BE2C (cell line): ENCODE results near the gene CCR6.

Experiments used
- DNase-seq: peaks from one replicate; pipeline ENCODE4 v3.0.0-alpha.2; 2020
- H3K27me3 ChIP-seq: fragments of 250-450 bp; sonication (Bioruptor Pico); 2 replicates; pipeline ENCODE4 v1.5.1; 2020; ENCODE audit warnings: mild to moderate bottlenecking
- H3K36me3 ChIP-seq: fragments of 250-450 bp; sonication (Bioruptor Pico); 2 replicates; pipeline ENCODE4 v1.5.1; 2020; ENCODE audit warnings: mild to moderate bottlenecking
- H3K4me1 ChIP-seq: fragments of 250-450 bp; sonication (Bioruptor Pico); 2 replicates; pipeline ENCODE4 v1.5.1; 2020
- H3K4me3 ChIP-seq: 2 replicates; pipeline ENCODE4 v1.5.1; 2011; ENCODE audit warnings: low read depth, low read length
- H3K9me3 ChIP-seq: fragments of 250-450 bp; sonication (Bioruptor Pico); 2 replicates; pipeline ENCODE4 v1.5.1; 2020
- TF ChIP-seq, protein P1 (sequence below): IDR thresholded peaks from 2 replicates; pipeline ENCODE4 v1.5.1; 2012; ENCODE audit warnings: mild to moderate bottlenecking, low read depth, low read length

Gene CCR6

DNA sequence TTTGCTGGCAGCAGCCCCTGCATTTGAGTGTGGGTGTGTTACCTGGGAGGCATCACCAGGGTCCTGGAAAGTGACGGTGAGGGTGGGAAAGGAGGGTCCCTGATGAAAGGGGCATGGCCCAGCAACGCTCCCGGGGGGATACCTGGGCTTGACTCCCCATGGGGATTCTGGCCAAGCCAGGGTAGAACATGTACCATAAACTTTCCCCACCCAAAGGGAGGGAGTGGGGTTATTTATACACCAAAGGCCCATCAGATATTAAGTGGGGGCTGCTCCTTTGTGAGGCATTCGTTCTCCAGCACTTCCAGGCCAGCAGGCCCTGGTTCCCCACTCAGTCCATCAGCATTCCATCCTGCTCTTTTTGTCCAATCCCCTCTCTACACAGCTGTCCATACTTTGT, 20.6 kb upstream of the CCR6 start:
- Histone ChIP-seq H3K27me3 (no peaks in the 10 kb centered on the region), H3K4me3 (no peak overlapping the region), H3K4me1 (no peaks in the 10 kb centered on the region), H3K9me3 (no peaks in the 10 kb centered on the region), H3K36me3 (no peaks in the 10 kb centered on the region)
- DNase-seq, result no peak
- TF ChIP-seq, protein P1, sequence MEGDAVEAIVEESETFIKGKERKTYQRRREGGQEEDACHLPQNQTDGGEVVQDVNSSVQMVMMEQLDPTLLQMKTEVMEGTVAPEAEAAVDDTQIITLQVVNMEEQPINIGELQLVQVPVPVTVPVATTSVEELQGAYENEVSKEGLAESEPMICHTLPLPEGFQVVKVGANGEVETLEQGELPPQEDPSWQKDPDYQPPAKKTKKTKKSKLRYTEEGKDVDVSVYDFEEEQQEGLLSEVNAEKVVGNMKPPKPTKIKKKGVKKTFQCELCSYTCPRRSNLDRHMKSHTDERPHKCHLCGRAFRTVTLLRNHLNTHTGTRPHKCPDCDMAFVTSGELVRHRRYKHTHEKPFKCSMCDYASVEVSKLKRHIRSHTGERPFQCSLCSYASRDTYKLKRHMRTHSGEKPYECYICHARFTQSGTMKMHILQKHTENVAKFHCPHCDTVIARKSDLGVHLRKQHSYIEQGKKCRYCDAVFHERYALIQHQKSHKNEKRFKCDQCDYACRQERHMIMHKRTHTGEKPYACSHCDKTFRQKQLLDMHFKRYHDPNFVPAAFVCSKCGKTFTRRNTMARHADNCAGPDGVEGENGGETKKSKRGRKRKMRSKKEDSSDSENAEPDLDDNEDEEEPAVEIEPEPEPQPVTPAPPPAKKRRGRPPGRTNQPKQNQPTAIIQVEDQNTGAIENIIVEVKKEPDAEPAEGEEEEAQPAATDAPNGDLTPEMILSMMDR, result no peak

- no peak for DNase-seq
- Histone ChIP-seq H3K27me3 (no peaks in the 10 kb centered on the region), H3K36me3 (no peaks in the 10 kb centered on the region), H3K4me1 (no peaks in the 10 kb centered on the region), H3K4me3 (no peak overlapping the region), H3K9me3 (no peaks in the 10 kb centered on the region)
- TF ChIP-seq, protein P1, result no peak
These were observed 19.6 kb upstream of the CCR6 start for GRCh38 chr6:167103041-167103891.

DNA sequence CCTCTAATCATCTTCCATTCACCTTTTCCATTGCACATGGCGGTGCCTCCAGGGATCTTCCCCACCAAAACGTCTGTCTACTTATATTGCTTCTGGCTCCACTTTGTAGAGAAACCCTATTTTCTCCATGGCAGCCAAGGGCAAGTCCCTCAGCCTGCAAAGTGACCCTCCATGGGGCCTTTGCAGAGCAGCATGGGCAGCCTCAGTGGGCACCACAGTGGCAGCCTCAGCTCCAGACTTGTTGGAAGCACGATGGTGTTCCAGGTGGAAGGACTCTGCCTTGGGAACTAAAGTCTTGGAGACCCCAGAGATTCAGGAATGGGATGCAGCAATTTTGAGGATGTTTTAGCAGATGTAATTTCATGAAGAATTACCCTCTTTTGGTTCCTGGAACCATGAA, 18.5 kb upstream of the CCR6 start:
- DNase-seq, result no peak
- no peaks in the 10 kb centered on the region for H3K27me3 ChIP-seq
- TF ChIP-seq, protein P1, result no peak
- H3K9me3 ChIP-seq, result no peaks in the 10 kb centered on the region
- no peak overlapping the region for H3K4me3 ChIP-seq
- H3K36me3 ChIP-seq, result no peaks in the 10 kb centered on the region
- no peaks in the 10 kb centered on the region for H3K4me1 ChIP-seq

DNA sequence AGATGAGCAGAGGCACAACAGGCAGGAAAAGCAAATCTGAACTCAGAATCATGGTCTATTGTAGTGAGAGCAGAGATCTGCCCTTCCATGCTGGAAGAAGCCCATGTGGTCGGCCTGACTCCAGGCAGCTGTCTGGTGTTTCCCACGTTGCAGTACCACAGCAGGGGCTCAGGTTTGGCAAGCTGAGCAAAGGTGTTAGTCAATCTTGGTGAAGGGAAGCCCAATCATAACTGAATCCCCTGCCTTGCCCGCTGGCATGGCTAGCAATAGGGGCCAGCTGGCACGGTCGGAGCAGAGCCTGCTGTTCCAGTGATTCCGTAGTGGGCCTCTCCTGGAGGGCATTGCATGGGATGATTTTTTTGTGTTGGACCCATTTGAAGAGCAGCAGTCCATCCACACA, 17.8 kb upstream of the CCR6 start:
- H3K27me3 ChIP-seq, result no peaks in the 10 kb centered on the region
- no peaks in the 10 kb centered on the region for H3K4me1 ChIP-seq
- no peak for DNase-seq
- H3K9me3 ChIP-seq, result no peaks in the 10 kb centered on the region
- H3K36me3 ChIP-seq, result no peaks in the 10 kb centered on the region
- no peak overlapping the region for H3K4me3 ChIP-seq
- TF ChIP-seq, protein P1, result no peak

DNA sequence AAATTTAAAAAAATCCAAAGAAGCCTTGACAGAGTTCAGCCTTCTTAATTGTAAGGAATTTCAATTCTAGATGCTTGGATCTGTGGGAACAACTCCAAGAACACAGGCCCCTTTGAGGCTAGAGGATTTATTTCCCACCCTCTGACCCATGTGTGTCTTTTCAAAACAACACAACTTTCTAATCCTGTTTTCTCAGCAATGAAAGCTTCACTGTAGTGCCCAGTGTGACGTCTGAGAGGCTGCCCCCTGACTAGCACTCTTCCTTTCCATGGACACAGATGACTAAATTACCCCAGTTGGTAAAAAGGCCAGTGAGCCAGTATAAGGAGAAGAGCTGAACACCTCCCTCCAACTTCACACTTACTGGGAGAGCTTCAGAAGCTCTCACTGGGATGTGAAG, 16.5 kb upstream of the CCR6 start:
- H3K9me3 ChIP-seq, result no peaks in the 10 kb centered on the region
- TF ChIP-seq, protein P1, result no peak
- H3K4me3 ChIP-seq, result no peak overlapping the region
- no peaks in the 10 kb centered on the region for H3K27me3 ChIP-seq
- no peaks in the 10 kb centered on the region for H3K4me1 ChIP-seq
- no peak for DNase-seq
- no peaks in the 10 kb centered on the region for H3K36me3 ChIP-seq

DNA sequence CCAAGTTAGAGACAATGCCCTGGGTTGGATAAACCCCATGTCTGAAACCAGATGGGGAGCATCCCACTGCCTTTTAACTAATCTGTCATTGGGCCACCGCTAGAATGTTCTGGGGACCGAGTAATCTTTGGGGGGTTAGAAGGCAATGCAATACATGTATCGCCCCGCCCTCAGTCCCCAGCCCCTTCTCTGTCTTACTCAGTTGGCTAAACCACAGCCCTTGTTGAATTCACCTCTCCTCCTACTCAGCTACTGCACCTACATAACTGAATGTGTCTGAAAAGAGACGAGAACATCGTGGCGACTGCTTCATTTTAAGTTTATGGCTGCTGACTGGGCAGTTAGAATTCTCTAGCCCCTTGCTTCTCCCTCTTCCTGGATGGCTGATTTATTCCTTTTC, 15.1 kb upstream of the CCR6 start:
- Histone ChIP-seq H3K4me3 (no peak overlapping the region), H3K36me3 (no peaks in the 10 kb centered on the region), H3K9me3 (no peaks in the 10 kb centered on the region), H3K4me1 (no peaks in the 10 kb centered on the region), H3K27me3 (no peaks in the 10 kb centered on the region)
- no peak for DNase-seq
- TF ChIP-seq, protein P1, result no peak
